Neural progenitor cell (in vitro differentiated cells): ENCODE data around the gene KRT80. TPM values are rescaled to one million over a fixed set of nuclear protein-coding genes. Genes with fewer than 3 reads are reported as not detected.
"Not testable (repeated sequence)": the region's sequence is repeated elsewhere in the genome, so short reads cannot be mapped to it uniquely, and the experiment has no call there.

Experiments
- DNase-seq: peaks from one replicate; pipeline ENCODE4 v3.0.0-alpha.2; 2016; ENCODE audit warnings: low spot score
- H2AFZ ChIP-seq: fragments of 200-600 bp; sonication (generic); replicated peaks from 2 replicates; pipeline ENCODE4 v1.6.1; 2016; ENCODE audit warnings: antibody characterized with exemption
- H3F3A ChIP-seq: fragments of 200-600 bp; sonication (generic); 2 replicates; pipeline ENCODE4 v1.6.1; 2016; ENCODE audit warnings: antibody characterized with exemption, low read depth
- H3K27ac ChIP-seq: fragments of 200-600 bp; sonication (generic); 2 replicates; pipeline ENCODE4 v1.5.1; 2016; ENCODE audit warnings: mild to moderate bottlenecking
- H3K27me3 ChIP-seq: fragments of 200-600 bp; sonication (generic); 2 replicates; pipeline ENCODE4 v1.6.1; 2016; ENCODE audit warnings: mild to moderate bottlenecking, moderate library complexity
- H3K36me3 ChIP-seq: fragments of 200-600 bp; sonication (generic); 2 replicates; pipeline ENCODE4 v1.5.1; 2016
- H3K4me1 ChIP-seq: fragments of 200-600 bp; sonication (generic); 2 replicates; pipeline ENCODE4 v1.6.1; 2016; ENCODE audit warnings: mixed run types
- H3K4me2 ChIP-seq: fragments of 200-600 bp; sonication (generic); 2 replicates; pipeline ENCODE4 v1.6.1; 2016
- H3K4me3 ChIP-seq: fragments of 200-600 bp; sonication (generic); 2 replicates; pipeline ENCODE4 v1.5.1; 2016
- H3K79me2 ChIP-seq: fragments of 200-600 bp; sonication (generic); 2 replicates; pipeline ENCODE4 v1.6.1; 2016; ENCODE audit warnings: low read depth
- H3K9ac ChIP-seq: fragments of 200-600 bp; sonication (generic); 2 replicates; pipeline ENCODE4 v1.6.1; 2016
- H3K9me3 ChIP-seq: fragments of 200-600 bp; sonication (generic); 2 replicates; pipeline ENCODE4 v1.5.1; 2016; ENCODE audit warnings: low read depth
- H4K20me1 ChIP-seq: fragments of 200-600 bp; sonication (generic); 2 replicates; pipeline ENCODE4 v1.6.1; 2016; ENCODE audit warnings: low read depth
- H3K27ac Mint-ChIP-seq: 3 replicates; pipeline ENCODE4 v1.8.0; 2021; ENCODE audit warnings: mixed read lengths
- H3K27me3 Mint-ChIP-seq: 2 replicates; pipeline ENCODE4 v1.8.0; 2022; ENCODE audit warnings: low read depth, mild to moderate bottlenecking, inconsistent platforms, moderate library complexity, mixed read lengths; ENCODE audit not compliant: insufficient read depth
- H3K36me3 Mint-ChIP-seq: 3 replicates; pipeline ENCODE4 v1.8.0; 2021; ENCODE audit warnings: mixed read lengths
- H3K4me1 Mint-ChIP-seq: 3 replicates; pipeline ENCODE4 v1.8.0; 2021; ENCODE audit warnings: mixed read lengths
- H3K4me3 Mint-ChIP-seq: 3 replicates; pipeline ENCODE4 v1.8.0; 2021; ENCODE audit warnings: mild to moderate bottlenecking, moderate library complexity, mixed read lengths
- H3K9me3 Mint-ChIP-seq: 3 replicates; pipeline ENCODE4 v1.8.0; 2020; ENCODE audit warnings: mixed read lengths
- EZH2 ChIP-seq: fragments of 200-600 bp; sonication (generic); IDR thresholded peaks from 2 replicates; pipeline ENCODE4 v1.6.1; 2017; ENCODE audit warnings: antibody characterized with exemption, mild to moderate bottlenecking, moderate library complexity
- EZH2phosphoT487 ChIP-seq: fragments of 200-600 bp; sonication (generic); IDR thresholded peaks from 2 replicates; pipeline ENCODE4 v1.6.1; 2017; ENCODE audit warnings: antibody characterized with exemption
- total RNA-seq: library from RNA; depleted of rRNA; stranded (reverse); fragments of >200 nt; gene quantifications from 2 replicates; pipeline ENCODE4 v1.2.3, GENCODE V29; 2015; ENCODE audit warnings: low replicate concordance
- TF ChIP-seq, protein P1 (sequence below): fragments of 200-600 bp; sonication (generic); IDR thresholded peaks from 2 replicates; pipeline ENCODE4 v1.5.1; 2017; ENCODE audit warnings: antibody characterized with exemption, mild to moderate bottlenecking

The KRT80 gene
- 0.12 TPM in 1 of 2 replicates, not detected in the other for total RNA-seq

DNA sequence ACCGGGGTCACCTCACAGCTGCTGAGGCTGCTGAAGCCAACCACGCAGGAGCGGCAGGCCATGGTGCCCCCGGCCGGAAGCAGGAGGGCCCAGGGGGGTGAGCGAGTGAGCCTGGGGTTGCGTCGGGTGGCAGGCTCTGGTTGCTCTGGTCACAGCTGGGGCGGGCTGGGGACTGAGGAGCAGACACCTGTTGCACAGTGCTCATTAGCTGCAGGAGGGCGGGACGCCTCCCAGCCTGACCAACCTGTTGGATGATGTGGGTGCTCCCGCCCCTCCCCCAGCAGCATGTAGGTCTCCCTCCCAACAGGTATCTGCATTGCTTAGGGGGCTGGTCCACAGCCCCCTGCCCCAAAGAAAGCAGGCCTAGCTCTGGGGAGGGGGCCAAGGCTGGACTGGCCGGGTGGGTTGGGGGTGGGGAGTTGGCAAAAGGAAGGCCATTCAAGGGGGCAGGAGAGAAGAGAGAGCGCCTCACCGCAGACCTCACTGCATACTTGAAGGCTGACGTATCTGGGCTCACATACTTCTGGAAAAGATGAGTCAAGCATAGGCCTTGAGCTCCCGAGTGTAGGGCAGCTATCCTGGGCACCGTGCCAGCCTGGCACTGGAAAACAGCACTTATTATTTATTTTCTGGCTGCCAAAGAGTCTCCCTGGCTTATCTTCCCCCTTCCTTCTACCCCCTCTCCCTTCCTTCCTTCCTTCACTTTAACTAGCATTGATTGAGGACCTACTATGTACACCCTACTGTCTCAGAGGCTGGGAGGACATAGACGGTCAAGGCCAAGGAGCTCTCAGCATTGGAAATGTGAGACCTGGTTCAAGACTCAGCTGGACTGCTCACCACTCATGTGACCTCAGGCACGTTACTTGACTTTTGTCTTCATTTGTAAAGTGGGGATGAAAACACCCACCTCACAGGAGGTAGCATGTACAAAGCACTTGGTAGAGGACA lies at the start of gene KRT80:
Gene KRT80 (minus strand): TSS at position 174 of the 951 bp plus-strand sequence. CDS start 112 bp downstream, at position 62.
- H3K27ac ChIP-seq, result no peak within 1 kb of the TSS
- H3K4me1 ChIP-seq, result no peaks in the 10 kb centered on the region

DNA sequence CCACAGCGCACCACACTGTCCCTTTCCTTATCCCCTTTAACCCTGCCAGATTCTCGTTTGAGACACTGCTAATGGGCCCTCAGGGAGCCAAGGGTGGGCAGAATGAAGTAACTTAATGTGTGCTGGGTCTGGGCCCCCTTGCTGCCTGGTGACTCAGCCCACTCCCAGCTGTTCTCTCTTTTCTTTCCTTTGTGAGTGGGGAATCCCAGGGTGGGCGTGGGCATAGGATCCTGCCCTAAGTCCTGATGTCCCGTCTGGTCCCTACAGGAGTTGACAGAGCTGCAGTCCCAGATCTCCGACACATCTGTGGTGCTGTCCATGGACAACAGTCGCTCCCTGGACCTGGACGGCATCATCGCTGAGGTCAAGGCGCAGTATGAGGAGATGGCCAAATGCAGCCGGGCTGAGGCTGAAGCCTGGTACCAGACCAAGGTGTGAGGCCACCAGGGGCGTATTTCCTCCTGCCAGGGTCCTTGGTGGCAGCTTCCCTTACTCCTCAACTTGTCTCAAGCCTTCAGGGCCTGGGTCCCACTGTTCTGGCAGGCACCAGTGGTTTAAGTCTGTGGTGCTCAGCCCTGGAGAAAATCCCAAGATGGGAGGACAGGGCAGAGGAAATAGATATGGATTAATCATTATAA lies 49.5 kb upstream of the KRT80 start:
- Mint-ChIP-seq H3K4me3 (no peak overlapping the region), H3K9me3 (no peaks in the 10 kb centered on the region), H3K4me1 (peaks cover 46% of the 10 kb centered on the region), H3K27me3 (peaks cover 12% of the 10 kb centered on the region), H3K36me3 (no peaks in the 10 kb centered on the region), H3K27ac (no peak overlapping the region)
- Histone ChIP-seq H3K4me1 (no peaks in the 10 kb centered on the region), H3F3A (no peaks in the 10 kb centered on the region), H4K20me1 (no peaks in the 10 kb centered on the region), H3K27me3 (no peaks in the 10 kb centered on the region), H3K79me2 (no peaks in the 10 kb centered on the region), H3K36me3 (no peaks in the 10 kb centered on the region), H3K4me3 (no peak overlapping the region), H2AFZ (no peak overlapping the region), H3K27ac (no peak overlapping the region), H3K4me2 (no peak overlapping the region), H3K9ac (no peak overlapping the region), H3K9me3 (no peaks in the 10 kb centered on the region)
- TF ChIP-seq EZH2 (no peak), EZH2phosphoT487 (no peak)
- TF ChIP-seq, protein P1, sequence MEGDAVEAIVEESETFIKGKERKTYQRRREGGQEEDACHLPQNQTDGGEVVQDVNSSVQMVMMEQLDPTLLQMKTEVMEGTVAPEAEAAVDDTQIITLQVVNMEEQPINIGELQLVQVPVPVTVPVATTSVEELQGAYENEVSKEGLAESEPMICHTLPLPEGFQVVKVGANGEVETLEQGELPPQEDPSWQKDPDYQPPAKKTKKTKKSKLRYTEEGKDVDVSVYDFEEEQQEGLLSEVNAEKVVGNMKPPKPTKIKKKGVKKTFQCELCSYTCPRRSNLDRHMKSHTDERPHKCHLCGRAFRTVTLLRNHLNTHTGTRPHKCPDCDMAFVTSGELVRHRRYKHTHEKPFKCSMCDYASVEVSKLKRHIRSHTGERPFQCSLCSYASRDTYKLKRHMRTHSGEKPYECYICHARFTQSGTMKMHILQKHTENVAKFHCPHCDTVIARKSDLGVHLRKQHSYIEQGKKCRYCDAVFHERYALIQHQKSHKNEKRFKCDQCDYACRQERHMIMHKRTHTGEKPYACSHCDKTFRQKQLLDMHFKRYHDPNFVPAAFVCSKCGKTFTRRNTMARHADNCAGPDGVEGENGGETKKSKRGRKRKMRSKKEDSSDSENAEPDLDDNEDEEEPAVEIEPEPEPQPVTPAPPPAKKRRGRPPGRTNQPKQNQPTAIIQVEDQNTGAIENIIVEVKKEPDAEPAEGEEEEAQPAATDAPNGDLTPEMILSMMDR, result peak; percentile 7
- DNase-seq, result no peak

More for the DNA sequence above, at the start of gene KRT80:
- H3K36me3 Mint-ChIP-seq, result no peaks in the 10 kb centered on the region
- Histone ChIP-seq H2AFZ (no peak within 1 kb of the TSS), H3K9ac (no peak within 1 kb of the TSS), H3K79me2 (no peaks in the 10 kb centered on the region), H4K20me1 (no peaks in the 10 kb centered on the region), H3K9me3 (no peaks in the 10 kb centered on the region), H3K4me3 (no peak within 1 kb of the TSS), H3K27me3 (no peaks in the 10 kb centered on the region), H3K36me3 (no peaks in the 10 kb centered on the region), H3F3A (no peaks in the 10 kb centered on the region), H3K4me2 (no peak within 1 kb of the TSS)
- no peaks in the 10 kb centered on the region for H3K4me1 Mint-ChIP-seq
- no peak for TF ChIP-seq EZH2phosphoT487
- TF ChIP-seq EZH2, result no peak
- TF ChIP-seq, protein P1, result no peak
- H3K27me3 Mint-ChIP-seq, result peaks cover 10% of the 10 kb centered on the region
- DNase-seq, result no peak
- no peaks in the 10 kb centered on the region for H3K9me3 Mint-ChIP-seq
- H3K27ac Mint-ChIP-seq, result no peak within 1 kb of the TSS
- no peak within 1 kb of the TSS for H3K4me3 Mint-ChIP-seq

DNA sequence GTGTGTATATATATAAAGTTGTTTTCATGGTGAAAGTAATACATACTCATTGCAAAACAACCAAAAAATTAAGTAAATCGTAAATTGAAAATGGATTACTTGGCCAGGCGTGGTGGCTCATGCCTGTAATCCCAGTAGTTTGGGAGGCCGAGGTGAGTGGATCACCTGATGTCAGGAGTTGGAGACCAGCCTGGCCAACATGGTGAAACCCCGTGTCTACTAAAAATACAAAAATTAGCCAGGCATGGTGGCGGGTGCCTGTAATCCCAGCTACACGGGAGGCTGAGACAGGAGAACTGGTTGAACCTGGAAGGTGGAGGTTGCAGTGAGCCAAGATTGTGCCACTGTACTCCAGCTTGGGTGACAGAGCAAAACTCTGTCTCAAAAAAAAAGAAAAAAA lies 48.4 kb upstream of the KRT80 start:
- H3K79me2 ChIP-seq, H3K4me3 Mint-ChIP-seq, H3K9me3 ChIP-seq, H2AFZ ChIP-seq, H3K4me1 ChIP-seq, H3K4me3 ChIP-seq, H3K27me3 ChIP-seq, H4K20me1 ChIP-seq, H3K9me3 Mint-ChIP-seq, H3K36me3 Mint-ChIP-seq, H3K27ac ChIP-seq, DNase-seq, H3K4me2 ChIP-seq, H3K36me3 ChIP-seq, H3F3A ChIP-seq, H3K9ac ChIP-seq, H3K27ac Mint-ChIP-seq: not testable (repeated sequence)
- H3K4me1 Mint-ChIP-seq, result peaks cover 42% of the 10 kb centered on the region
- peaks cover 12% of the 10 kb centered on the region for H3K27me3 Mint-ChIP-seq
